HUES48 (cell line): ENCODE results near the gene GCNA.
"Not testable (repeated sequence)": the region's sequence is repeated elsewhere in the genome, so short reads cannot be mapped to it uniquely, and the experiment has no call there.

ENCODE experiments used
- H3K27ac ChIP-seq: one replicate; pipeline ENCODE4 v1.7.0; 2013; ENCODE audit warnings: low read depth, low read length, inconsistent platforms
- H3K27me3 ChIP-seq: 2 replicates; pipeline ENCODE4 v1.6.1; 2013; ENCODE audit warnings: mild to moderate bottlenecking, low read length; ENCODE audit not compliant: control insufficient read depth, insufficient read depth
- H3K36me3 ChIP-seq: 2 replicates; pipeline ENCODE4 v1.6.1; 2013; ENCODE audit warnings: low read length; ENCODE audit not compliant: control insufficient read depth, insufficient read depth
- H3K4me1 ChIP-seq: 2 replicates; pipeline ENCODE4 v1.6.1; 2013; ENCODE audit warnings: mild to moderate bottlenecking, low read length; ENCODE audit not compliant: control insufficient read depth, insufficient read depth
- H3K4me3 ChIP-seq: 2 replicates; pipeline ENCODE4 v1.5.1; 2013; ENCODE audit warnings: mild to moderate bottlenecking, low read depth, low read length
- H3K9ac ChIP-seq: 2 replicates; pipeline ENCODE4 v1.6.1; 2013; ENCODE audit warnings: mild to moderate bottlenecking, low read depth, low read length, moderate library complexity
- H3K9me3 ChIP-seq: 2 replicates; pipeline ENCODE4 v1.6.1; 2013; ENCODE audit warnings: low read length; ENCODE audit not compliant: control insufficient read depth, insufficient read depth

GCNA gene

DNA sequence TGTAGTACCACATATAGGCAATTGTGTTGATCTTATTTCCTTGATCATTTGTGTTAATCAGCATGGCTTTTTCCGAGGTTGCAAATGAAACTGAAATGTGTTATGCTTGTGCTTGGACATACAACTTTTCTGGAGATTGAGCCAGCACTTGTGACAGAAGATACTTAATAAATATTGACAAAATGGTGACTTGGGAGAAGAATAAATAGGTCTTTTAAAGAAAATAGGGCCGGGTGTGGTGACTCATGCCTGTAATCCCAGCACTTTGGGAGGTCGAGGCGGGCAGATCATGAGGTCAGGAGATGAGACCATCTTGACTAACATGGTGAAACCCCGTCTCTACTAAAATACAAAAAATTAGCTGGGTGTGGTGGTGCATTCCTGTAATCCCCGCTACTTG is 18.5 kb upstream of the GCNA start:
- not testable (repeated sequence) for H3K4me3 ChIP-seq, H3K4me1 ChIP-seq, H3K27ac ChIP-seq, H3K9ac ChIP-seq, H3K27me3 ChIP-seq
- Histone ChIP-seq H3K9me3 (peaks cover 57% of the 10 kb centered on the region), H3K36me3 (peaks cover 92% of the 10 kb centered on the region)

DNA sequence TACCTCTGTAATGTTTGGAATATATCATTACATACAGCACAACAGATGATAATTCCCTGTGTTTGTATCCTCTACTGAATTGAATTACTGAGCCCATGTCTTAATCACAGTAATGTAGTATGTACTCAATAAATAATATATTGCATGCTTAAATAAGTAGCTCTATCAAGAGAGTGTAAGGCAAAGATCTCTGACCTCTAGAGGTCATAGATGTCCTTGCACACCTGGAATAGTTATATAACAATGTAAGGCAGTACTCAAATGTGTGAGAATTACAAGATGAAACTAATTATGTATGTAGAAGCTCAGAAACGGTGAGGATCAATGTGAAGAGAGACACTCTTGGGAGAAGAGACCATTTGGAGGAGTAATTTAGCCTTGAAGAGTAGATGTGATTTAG is 14.3 kb upstream of the GCNA start:
- Histone ChIP-seq H3K9ac (no peak overlapping the region), H3K36me3 (peaks cover 92% of the 10 kb centered on the region), H3K9me3 (peaks cover 64% of the 10 kb centered on the region), H3K27me3 (no peaks in the 10 kb centered on the region), H3K27ac (no peak overlapping the region), H3K4me3 (no peak overlapping the region), H3K4me1 (no peaks in the 10 kb centered on the region)

DNA sequence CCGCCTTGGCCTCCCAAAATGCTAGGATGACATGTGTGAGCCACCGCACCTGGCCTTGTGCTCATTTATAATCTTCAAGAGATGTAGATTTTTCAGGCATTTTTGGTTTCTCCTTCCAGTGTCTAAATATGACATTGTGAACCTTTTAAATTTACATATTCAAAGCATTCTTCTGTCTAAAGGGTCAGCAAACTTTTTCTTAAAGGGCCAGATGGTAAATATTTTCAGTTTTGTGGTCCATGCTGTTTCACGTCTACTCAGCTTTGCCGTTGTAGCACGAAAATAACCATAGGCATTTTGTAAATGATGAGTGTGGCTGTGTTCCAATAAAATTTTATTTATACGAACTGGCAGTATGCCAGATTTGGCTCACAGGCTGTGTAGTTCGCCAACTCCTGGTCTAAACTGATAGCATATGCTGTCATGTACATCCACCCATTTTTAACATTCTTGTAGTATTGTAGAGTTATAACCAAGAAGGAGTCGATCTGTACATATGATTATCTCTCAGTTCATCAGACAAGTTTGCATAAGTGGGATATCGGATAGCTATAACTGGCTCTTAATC is 12.7 kb upstream of the GCNA start:
- no peaks in the 10 kb centered on the region for H3K4me1 ChIP-seq
- no peak overlapping the region for H3K27ac ChIP-seq
- no peak overlapping the region for H3K4me3 ChIP-seq
- H3K9ac ChIP-seq, result no peak overlapping the region
- H3K27me3 ChIP-seq, result no peaks in the 10 kb centered on the region
- peaks cover 65% of the 10 kb centered on the region for H3K9me3 ChIP-seq
- H3K36me3 ChIP-seq, result peaks cover 87% of the 10 kb centered on the region

DNA sequence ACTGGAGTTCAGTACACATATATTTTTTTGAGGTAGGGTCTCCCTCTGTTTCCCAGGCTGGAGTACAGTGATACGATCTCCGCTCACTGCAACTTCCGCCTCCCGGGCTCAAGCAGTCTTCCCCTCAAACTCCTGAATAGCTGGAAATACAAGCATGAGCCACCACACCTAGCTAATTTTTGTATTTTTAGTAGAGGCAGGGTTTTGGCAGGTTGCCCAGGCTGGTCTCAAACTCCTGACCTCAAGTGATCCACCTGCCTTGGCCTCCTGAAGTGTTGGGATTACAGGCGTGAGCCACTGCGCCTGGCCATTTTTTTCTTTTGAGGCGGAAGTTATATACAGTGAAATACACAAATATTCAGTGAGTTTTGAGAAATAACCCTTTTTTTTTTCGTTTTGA is 6.8 kb upstream of the GCNA start:
- H3K27me3 ChIP-seq, H3K4me3 ChIP-seq, H3K9ac ChIP-seq, H3K4me1 ChIP-seq, H3K27ac ChIP-seq: not testable (repeated sequence)
- Histone ChIP-seq H3K36me3 (peaks cover 82% of the 10 kb centered on the region), H3K9me3 (peaks cover 50% of the 10 kb centered on the region)

DNA sequence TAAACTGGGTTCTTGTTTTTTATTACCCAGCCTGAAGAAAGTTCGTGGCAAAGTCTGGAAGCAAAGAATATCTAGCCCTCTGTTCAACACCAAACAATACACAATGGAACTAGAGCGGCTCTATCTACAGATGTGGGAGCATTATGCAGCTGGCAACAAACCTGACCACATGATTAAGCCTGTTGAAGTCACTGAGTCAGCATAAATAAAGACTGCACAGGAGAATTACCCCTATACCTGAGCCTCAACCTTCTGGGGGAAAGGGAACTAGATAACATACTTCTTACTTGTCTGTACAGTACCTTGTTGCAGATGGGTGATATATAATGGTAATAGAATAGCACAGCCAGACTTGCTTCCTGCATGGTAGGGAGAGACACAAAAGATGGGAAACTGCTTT is 4.6 kb upstream of the GCNA start:
- Histone ChIP-seq H3K27me3 (no peaks in the 10 kb centered on the region), H3K36me3 (peaks cover 70% of the 10 kb centered on the region), H3K27ac (no peak overlapping the region), H3K9me3 (peaks cover 46% of the 10 kb centered on the region), H3K4me1 (no peaks in the 10 kb centered on the region), H3K9ac (no peak overlapping the region), H3K4me3 (no peak overlapping the region)

DNA sequence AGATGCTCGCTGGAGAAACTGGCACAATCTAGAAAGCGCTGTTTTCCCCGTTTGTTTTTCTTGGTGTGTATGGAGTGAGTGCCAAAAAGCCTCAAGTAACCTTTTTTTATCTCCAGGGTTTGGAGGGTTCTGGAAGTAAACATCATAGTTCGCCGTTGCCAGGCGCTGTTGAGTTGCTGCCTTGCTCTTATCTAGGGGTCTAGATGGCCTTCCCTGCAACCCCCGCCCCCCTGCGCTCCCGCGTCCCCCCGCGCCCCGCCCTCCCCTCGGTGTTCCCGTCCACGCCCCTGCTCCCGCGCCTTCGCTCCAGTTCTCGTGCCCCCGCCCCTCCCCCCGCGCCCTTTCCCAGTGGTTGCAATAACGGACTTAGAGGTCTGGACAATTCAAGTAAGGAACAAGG is 555 bp upstream of the GCNA start:
- Histone ChIP-seq H3K27me3 (no peaks in the 10 kb centered on the region), H3K9ac (no peak overlapping the region), H3K27ac (no peak overlapping the region), H3K36me3 (peaks cover 45% of the 10 kb centered on the region), H3K4me1 (no peaks in the 10 kb centered on the region), H3K4me3 (no peak overlapping the region), H3K9me3 (peaks cover 42% of the 10 kb centered on the region)

DNA sequence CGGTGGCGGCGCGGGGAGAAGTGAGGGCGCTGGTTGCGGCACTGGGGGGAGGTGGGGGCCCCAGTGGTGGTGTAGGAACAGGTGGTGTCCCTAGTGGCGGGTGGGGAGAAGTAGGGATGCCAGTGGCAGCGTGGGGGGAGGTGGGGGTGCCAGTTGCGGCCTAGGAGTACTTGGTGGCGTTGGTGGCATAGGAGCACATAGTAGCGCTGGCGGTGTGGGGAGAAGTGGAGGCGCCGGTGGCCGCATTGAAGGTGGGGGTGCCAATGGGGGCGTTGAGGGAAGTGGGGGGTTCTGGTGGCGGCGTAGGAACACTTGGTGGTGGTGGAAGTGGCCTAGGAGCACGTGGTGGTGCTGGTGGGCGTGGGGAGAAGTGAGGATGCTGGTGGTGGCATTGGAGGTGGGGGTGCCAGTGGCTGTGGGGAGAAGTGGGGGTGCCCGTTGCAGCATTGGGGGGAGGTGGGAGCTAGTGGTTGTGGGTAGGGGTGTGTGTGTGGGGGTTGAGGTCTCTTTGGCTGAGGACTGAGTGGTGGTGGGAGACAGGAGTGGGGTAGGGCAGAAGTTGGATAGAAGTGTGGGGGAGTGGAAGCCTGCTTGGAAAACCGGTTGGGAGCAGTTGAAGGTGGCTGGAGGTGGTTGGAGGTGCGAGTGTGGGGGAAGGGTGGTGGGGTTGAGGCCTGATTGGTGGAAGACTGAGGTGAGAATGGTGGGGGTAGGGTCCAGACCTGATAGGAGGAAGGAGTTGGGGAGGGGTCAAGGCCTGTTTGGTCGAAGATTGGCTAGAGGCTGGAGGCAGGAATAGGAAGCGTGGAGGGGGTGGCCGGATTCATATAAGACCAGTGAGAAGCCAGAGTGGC is 1.1 kb downstream of the GCNA start:
- H3K36me3 ChIP-seq, result peaks cover 28% of the 10 kb centered on the region
- H3K9me3 ChIP-seq, result peaks cover 31% of the 10 kb centered on the region

DNA sequence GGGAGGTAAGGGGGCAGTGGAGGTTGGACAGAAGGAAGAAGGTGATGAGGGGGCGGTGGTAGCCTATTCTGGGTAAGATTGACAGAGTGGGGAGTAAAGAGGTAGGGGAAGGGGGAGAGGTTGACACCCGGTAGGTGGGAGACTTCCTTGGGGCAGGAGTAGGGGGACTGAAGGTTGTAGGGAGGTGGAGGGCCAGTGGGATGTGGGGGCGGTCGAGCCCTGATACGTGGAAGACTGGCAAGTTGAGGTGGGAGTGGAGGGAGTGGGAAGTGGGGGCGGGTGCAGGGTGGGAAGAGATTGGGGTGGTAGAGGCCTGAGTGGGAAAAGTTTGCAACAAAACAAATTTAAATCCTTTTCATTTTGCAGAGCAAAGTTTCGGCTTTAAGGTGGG is 1.7 kb downstream of the GCNA start:
- Histone ChIP-seq H3K9ac (no peak overlapping the region), H3K36me3 (peaks cover 22% of the 10 kb centered on the region), H3K9me3 (peaks cover 29% of the 10 kb centered on the region)

More for the DNA sequence above, 1.1 kb downstream of the GCNA start:
- Histone ChIP-seq H3K4me3 (no peak overlapping the region), H3K9ac (no peak overlapping the region), H3K4me1 (no peaks in the 10 kb centered on the region), H3K27me3 (no peaks in the 10 kb centered on the region), H3K27ac (no peak overlapping the region)

DNA sequence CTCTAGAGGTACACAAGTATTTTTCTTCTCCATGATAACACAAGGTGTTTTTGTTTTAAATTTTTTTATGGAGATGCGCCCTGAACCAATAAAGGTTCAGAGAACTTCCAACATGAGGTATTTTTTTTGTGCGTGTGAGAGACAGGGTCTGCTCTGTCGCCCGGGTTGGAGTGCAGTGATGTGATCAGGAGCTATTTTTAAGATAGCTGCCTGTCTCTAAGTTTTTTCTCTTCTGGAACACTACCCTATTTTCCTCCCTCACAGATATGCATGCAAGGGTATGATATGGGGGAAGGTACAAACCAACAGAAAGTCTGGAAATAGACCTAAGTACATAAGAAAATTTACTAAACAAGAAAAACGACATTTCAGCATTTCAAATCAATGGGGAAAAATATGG is 3.0 kb downstream of the GCNA start:
- Histone ChIP-seq H3K27me3 (no peaks in the 10 kb centered on the region), H3K36me3 (peaks cover 12% of the 10 kb centered on the region), H3K4me3 (no peak overlapping the region), H3K4me1 (no peaks in the 10 kb centered on the region), H3K9me3 (peaks cover 25% of the 10 kb centered on the region), H3K27ac (no peak overlapping the region), H3K9ac (no peak overlapping the region)

More for the DNA sequence above, 1.7 kb downstream of the GCNA start:
- H3K4me3 ChIP-seq, result no peak overlapping the region
- no peaks in the 10 kb centered on the region for H3K27me3 ChIP-seq
- no peaks in the 10 kb centered on the region for H3K4me1 ChIP-seq
- no peak overlapping the region for H3K27ac ChIP-seq

DNA sequence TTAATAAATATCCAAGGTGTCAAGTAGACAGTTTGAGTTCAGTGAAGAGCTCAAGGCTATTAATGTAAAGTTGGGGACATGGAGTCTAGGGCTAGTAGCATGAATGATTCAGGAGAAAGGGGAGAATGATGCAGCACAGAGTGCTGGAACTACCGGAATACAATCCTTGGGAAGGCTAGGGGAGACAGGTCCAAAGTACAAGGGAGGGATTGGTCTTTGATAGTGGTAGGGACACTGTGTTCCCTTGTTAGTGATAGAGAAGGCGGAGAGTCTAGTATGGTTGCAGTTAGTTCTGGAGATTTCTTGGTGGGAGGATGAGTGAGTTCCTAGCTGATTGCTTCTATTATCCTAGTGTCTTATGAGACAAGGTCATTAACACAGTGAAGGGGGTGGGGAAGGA is 8.7 kb downstream of the GCNA start:
- Histone ChIP-seq H3K9me3 (peaks cover 15% of the 10 kb centered on the region; the same call in 1 of the 2 replicates), H3K9ac (no peak overlapping the region), H3K4me1 (no peaks in the 10 kb centered on the region), H3K27me3 (no peaks in the 10 kb centered on the region), H3K36me3 (0 out of 2 replicates have a peak, but pooled peaks cover 3% of the 10 kb centered on the region), H3K4me3 (no peak overlapping the region), H3K27ac (no peak overlapping the region)

DNA sequence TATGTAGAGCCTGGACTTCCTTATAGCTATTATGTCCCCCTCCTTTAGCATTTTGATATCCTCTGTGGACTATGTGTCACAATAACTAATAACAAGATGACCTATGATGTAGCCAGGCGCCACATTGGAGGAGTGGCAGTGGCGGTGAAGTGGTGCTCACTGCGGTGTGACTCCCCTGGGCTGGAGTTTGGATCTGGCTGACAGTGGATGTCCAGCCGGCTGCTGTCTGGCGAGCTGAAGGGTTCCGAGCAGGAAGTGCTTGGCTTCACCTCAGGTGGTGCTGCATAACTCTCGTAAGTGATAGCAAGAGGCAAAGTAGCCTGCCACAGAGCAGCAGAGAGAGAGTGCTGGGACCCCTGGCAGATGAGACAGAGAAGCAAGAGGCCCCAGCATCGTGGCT is 15.0 kb downstream of the GCNA start:
- H3K36me3 ChIP-seq, H3K4me3 ChIP-seq, H3K27ac ChIP-seq, H3K4me1 ChIP-seq, H3K9ac ChIP-seq, H3K27me3 ChIP-seq: not testable (repeated sequence)
- H3K9me3 ChIP-seq, result peaks cover 18% of the 10 kb centered on the region; the same call in 1 of the 2 replicates
